MCF 10A (cell line): ENCODE data around the gene UBQLN4. TPM values are rescaled to one million over a fixed set of nuclear protein-coding genes. Genes with fewer than 3 reads are reported as not detected.

Experiments used
- BruUV-seq: library from RNA; stranded (reverse); fragments of 400-500 nt; replicated peaks from 2 replicates; lab custom pipeline; 2021; lab: Mats Ljungman, UMichigan
- CTCF ChIA-PET: fragments of 300-600 bp; sonication (Branson Sonifier 250); formaldehyde crosslinking; extraction: SDS; loops from one replicate; lab custom pipeline; 2021; ENCODE audit warnings: antibody characterized with exemption, inconsistent platforms; lab: Yijun Ruan, JAX
- POLR2A ChIA-PET: fragments of 300-600, 350-650 bp; sonication (Branson Sonifier 250); formaldehyde crosslinking; extraction: SDS; loops from one replicate; lab custom pipeline; 2020; ENCODE audit warnings: antibody characterized with exemption, inconsistent platforms; lab: Yijun Ruan, JAX
- DNase-seq: peaks from one replicate; pipeline ENCODE4 v3.0.0-alpha.2; 2018; ENCODE audit not compliant: unreplicated experiment
- H3K27ac Mint-ChIP-seq: one replicate; pipeline ENCODE4 v1.8.0; 2022; ENCODE audit warnings: mild to moderate bottlenecking, low read depth, mixed read lengths; ENCODE audit not compliant: unreplicated experiment
- H3K27me3 Mint-ChIP-seq: one replicate; pipeline ENCODE4 v1.8.0; 2022; ENCODE audit warnings: mixed read lengths; ENCODE audit not compliant: insufficient read depth, unreplicated experiment
- H3K36me3 Mint-ChIP-seq: one replicate; pipeline ENCODE4 v1.8.0; 2022; ENCODE audit warnings: mild to moderate bottlenecking, moderate library complexity, mixed read lengths; ENCODE audit not compliant: insufficient read depth, unreplicated experiment
- H3K4me1 Mint-ChIP-seq: one replicate; pipeline ENCODE4 v1.8.0; 2022; ENCODE audit warnings: mixed read lengths; ENCODE audit not compliant: insufficient read depth, unreplicated experiment
- H3K4me3 Mint-ChIP-seq: one replicate; pipeline ENCODE4 v1.8.0; 2022; ENCODE audit warnings: mild to moderate bottlenecking, moderate library complexity, mixed read lengths; ENCODE audit not compliant: unreplicated experiment
- H3K9me3 Mint-ChIP-seq: one replicate; pipeline ENCODE4 v1.8.0; 2022; ENCODE audit warnings: mixed read lengths; ENCODE audit not compliant: unreplicated experiment
- intact Hi-C: fragments of 100-400 bp; cut with micrococcal nuclease; formaldehyde crosslinking; loops from 2 replicates; pipeline ENCODE4 v1.14.1; 2022
- total RNA-seq: library from RNA; stranded (reverse); gene quantifications from 2 replicates; pipeline ENCODE4 v1.2.3, GENCODE V29; 2022
- TF ChIP-seq, protein P1 (sequence below): fragments of 200-600 bp; IDR thresholded peaks from one replicate; pipeline ENCODE4 v1.8.0; 2022; ENCODE audit warnings: antibody characterized with exemption, mild to moderate bottlenecking; ENCODE audit not compliant: unreplicated experiment

Gene UBQLN4
- total RNA-seq, 1 experiment from 2014 or later, result 49.0 TPM

DNA sequence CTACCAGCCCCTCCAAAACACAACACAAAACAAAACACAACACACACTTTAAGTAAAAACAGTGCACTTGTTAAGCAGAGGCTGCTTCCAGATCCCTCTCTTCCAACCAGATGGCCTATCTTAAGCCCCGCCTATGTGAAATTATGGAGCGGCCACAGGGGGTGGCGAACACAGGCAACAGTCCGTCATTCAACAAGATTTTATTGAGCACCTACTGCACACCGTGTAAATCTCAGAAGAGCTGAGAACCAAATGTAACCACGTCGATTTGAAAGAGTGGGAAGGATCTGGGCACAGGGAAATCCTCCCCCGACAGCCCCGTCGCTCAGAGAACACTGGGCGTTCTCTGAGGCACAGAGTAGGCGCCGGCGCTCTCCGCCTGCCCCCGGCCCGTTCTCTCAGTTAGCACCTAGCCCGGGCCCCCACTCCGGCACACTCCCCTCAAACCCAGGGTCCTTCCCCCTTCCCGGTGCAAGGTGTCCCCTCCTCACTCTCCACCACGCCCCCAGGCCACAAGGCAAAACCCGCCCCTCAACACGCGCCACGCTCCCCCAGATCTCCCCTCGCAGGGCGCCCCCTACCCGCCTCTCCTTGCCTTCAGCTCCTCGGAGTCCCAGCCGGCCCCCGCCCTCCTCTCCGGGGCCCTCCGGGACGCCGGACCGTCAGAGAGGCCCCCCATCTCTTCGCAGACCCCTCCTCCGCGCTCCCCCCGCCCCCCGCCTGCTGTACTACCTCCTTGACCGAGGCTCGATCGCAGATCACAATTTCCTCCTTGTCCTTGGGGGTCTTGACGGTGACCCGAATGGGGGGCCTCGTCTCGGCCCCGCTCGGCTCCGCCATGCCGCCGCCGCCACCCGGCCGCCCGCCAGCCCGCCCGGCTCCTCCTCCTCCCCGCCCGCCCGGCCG lies 483 bp downstream of the UBQLN4 start:
- Mint-ChIP-seq H3K4me1 (peaks cover 37% of the 10 kb centered on the region), H3K27ac (peak overlapping the region; percentile 95), H3K27me3 (no peaks in the 10 kb centered on the region), H3K36me3 (peaks cover 46% of the 10 kb centered on the region), H3K4me3 (peak overlapping the region; percentile 99), H3K9me3 (no peaks in the 10 kb centered on the region)
- TF ChIP-seq, protein P1, sequence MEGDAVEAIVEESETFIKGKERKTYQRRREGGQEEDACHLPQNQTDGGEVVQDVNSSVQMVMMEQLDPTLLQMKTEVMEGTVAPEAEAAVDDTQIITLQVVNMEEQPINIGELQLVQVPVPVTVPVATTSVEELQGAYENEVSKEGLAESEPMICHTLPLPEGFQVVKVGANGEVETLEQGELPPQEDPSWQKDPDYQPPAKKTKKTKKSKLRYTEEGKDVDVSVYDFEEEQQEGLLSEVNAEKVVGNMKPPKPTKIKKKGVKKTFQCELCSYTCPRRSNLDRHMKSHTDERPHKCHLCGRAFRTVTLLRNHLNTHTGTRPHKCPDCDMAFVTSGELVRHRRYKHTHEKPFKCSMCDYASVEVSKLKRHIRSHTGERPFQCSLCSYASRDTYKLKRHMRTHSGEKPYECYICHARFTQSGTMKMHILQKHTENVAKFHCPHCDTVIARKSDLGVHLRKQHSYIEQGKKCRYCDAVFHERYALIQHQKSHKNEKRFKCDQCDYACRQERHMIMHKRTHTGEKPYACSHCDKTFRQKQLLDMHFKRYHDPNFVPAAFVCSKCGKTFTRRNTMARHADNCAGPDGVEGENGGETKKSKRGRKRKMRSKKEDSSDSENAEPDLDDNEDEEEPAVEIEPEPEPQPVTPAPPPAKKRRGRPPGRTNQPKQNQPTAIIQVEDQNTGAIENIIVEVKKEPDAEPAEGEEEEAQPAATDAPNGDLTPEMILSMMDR, result peak; percentile 30
- ChIA-PET CTCF (interaction anchor here (0.5 to 3.3 kb wide), 11 partner anchors 11 to 793 kb away, joined by 3 to 11 read pairs (median 4); no protein-coding TSS in a partner anchor), POLR2A (interaction anchor here (0.6 to 2.8 kb wide), 10 partner anchors 13 to 548 kb away, joined by 3 to 10 read pairs (median 4); partner anchors contain the start of genes CCT3, GPATCH4 and TSACC)
- peak; percentile 81 for DNase-seq
- no TSS peak for BruUV-seq
- intact Hi-C loops, result loop anchor here (10.0 kb wide), 1 partner anchor 398 kb away; no protein-coding TSS in a partner anchor

DNA sequence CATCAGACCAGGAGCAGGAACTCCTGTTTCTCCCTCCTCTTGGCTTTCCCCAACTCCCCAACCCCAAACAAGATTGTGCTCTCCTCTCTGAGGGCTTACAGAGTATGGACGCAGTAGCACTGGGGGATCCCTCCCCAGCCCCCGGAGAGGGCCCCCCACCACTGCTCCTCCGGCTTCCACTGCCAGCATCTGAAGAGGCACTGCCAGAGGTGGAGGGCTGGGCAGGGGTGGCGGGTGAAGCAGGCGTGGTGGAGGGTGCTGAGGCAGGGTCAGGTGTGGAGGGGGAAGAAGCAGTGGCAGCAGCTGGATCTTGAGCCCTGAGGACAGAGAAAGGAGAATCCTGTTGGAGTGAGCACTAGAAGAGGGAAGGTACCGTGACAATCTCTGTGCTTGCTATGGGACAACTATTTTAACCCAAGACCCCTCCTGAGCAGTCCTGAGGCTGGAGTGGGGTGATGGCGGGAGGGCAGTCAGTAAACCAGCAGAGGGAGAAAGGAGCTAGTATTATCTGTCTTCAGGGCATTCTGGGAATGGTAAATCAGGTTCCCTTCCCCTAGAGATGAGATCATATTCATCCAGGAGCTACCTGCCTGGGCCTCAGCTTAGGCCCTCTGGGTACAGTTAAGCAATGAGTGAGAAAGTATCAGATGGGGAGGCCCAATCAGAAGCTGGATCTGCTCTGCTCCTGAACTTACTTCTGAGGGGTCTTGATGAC lies 2.4 kb downstream of the UBQLN4 start:
- Mint-ChIP-seq H3K4me3 (no peak overlapping the region), H3K4me1 (peaks cover 33% of the 10 kb centered on the region), H3K36me3 (peaks cover 46% of the 10 kb centered on the region), H3K9me3 (no peaks in the 10 kb centered on the region), H3K27me3 (no peaks in the 10 kb centered on the region), H3K27ac (no peak overlapping the region)
- TF ChIP-seq, protein P1, result no peak
- POLR2A ChIA-PET, result interaction anchor here (0.9 to 2.4 kb wide), 5 partner anchors 31 to 690 kb away, joined by 3 to 10 read pairs (median 6); partner anchors contain the start of gene MRPL24
- DNase-seq, result no peak
- BruUV-seq, result no TSS peak
- intact Hi-C loops, result loop anchor here (10.0 kb wide), 1 partner anchor 396 kb away; no protein-coding TSS in a partner anchor
- CTCF ChIA-PET, result interaction anchor here (0.6 to 3.3 kb wide), 10 partner anchors 9 to 112 kb away, joined by 3 to 12 read pairs (median 4); partner anchors contain the start of gene LMNA

GRCh38 chr1:156050376-156050775 lies 3.2 kb downstream of the UBQLN4 start:
- BruUV-seq, result no TSS peak
- intact Hi-C loops, result loop anchor here (10.0 kb wide), 1 partner anchor 396 kb away; no protein-coding TSS in a partner anchor
- Mint-ChIP-seq H3K9me3 (no peaks in the 10 kb centered on the region), H3K27me3 (no peaks in the 10 kb centered on the region), H3K36me3 (peaks cover 48% of the 10 kb centered on the region), H3K4me1 (peaks cover 25% of the 10 kb centered on the region), H3K4me3 (no peak overlapping the region), H3K27ac (no peak overlapping the region)
- TF ChIP-seq, protein P1, result no peak
- ChIA-PET CTCF (interaction anchor here (0.6 to 2.0 kb wide), 7 partner anchors 13 to 175 kb away, joined by 3 to 12 read pairs (median 3); no protein-coding TSS in a partner anchor), POLR2A (interaction anchor here (0.7 to 1.1 kb wide), 3 partner anchors 13 to 18 kb away, joined by 3 read pairs; no protein-coding TSS in a partner anchor)
- no peak for DNase-seq
